HTR-8/SVneo (cell line): ENCODE measurements around the gene PDE4D.
"Not testable (repeated sequence)": the region's sequence is repeated elsewhere in the genome, so short reads cannot be mapped to it uniquely, and the experiment has no call there.

Experiments
- DNase-seq: peaks from one replicate; pipeline ENCODE4 v3.0.0; 2011; ENCODE audit warnings: low spot score, mixed read lengths; ENCODE audit not compliant: insufficient read length
- FAIRE-seq: peaks from 2 replicates; lab custom pipeline; 2011; peaks lifted over from hg19 to GRCh38; lab: Jason Lieb, UNC

The PDE4D gene

GRCh38 chr5:59594118-59594517 lies 299.4 kb downstream of the PDE4D start:
- not testable (repeated sequence) for FAIRE-seq, DNase-seq

DNA sequence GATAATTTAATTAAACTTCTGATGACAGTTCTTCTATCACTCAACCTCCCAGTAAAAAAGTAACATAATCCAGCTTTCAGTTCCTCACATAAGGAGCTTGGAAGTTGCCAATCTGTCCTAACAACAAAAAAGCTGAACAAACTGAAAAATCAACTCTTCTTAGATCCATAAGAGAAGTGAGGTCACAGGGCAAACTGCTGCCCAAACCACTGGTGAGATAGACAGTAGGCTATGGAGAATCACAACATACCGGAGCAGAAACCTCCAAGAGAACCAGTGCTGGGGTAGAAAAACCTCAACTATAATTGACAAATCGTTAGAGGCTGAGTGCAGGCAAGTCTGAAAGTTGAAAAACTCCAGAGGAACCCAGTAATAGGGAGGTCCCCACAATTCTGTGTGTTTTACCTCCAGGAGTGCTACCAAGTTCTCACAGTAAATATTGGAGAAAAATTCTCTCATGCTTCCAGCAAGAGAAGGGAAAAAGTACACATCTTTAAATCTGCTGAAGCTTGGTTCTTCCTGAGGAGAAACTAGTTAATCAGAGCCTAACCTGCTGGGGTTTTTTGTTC lies 300.0 kb downstream of the PDE4D start:
- FAIRE-seq: no peak
- DNase-seq: no peak

DNA sequence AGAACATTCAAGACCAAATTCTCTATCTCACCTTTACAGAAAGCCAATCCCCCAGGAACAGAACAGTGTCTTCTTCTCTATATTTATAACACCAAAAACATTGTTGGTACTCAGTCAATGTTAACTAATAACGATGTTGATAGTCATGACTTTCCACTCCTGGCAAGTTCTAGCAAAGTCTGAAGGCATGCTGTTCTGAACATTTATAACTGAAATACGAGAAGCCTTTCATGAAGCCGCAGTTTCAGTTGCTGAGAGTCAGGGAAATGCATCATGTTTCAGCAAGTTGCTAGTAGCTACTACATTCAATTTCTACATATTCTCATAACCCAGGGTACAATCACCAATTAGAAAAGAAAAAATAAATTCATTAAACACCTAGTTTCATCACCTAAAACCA lies 301.4 kb downstream of the PDE4D start:
- DNase-seq: no peak
- no peak for FAIRE-seq

DNA sequence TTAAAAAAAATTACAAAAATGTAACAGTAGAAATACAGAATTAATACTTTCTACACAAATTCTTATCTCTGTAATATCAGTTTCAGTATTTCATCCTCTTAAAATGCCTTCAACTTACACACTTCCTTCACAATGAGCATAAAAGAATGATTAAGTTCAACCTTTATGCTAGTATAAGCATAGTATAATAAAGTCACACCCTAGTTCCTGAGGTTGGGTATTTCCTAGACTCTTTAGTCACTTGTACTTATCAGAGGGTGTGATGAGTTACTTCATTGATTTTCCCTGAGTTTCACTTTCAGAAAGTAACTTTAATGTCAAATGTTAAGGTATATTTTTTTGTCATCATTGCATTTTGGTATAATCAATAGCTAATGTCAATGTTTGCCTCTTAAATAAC lies 302.4 kb downstream of the PDE4D start:
- no peak for FAIRE-seq
- no peak for DNase-seq

DNA sequence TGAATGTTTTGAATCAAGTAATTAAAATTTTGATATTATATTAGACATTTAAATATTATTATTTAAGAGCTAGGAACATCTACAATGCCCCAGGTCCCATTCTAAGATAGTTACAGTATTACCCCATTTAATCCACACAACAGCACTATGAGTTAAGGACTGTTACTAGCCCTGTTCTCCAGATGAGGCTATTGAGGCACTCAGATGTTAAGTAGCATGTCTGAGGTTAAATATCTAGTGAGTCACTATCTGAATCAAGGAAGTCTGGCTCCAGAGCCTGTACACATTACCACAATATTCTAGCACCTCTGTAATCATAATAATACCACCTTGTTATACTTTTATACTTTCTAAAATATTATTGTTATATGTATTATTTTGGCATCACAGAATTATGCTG lies 304.6 kb downstream of the PDE4D start:
- no peak for DNase-seq
- no peak for FAIRE-seq

DNA sequence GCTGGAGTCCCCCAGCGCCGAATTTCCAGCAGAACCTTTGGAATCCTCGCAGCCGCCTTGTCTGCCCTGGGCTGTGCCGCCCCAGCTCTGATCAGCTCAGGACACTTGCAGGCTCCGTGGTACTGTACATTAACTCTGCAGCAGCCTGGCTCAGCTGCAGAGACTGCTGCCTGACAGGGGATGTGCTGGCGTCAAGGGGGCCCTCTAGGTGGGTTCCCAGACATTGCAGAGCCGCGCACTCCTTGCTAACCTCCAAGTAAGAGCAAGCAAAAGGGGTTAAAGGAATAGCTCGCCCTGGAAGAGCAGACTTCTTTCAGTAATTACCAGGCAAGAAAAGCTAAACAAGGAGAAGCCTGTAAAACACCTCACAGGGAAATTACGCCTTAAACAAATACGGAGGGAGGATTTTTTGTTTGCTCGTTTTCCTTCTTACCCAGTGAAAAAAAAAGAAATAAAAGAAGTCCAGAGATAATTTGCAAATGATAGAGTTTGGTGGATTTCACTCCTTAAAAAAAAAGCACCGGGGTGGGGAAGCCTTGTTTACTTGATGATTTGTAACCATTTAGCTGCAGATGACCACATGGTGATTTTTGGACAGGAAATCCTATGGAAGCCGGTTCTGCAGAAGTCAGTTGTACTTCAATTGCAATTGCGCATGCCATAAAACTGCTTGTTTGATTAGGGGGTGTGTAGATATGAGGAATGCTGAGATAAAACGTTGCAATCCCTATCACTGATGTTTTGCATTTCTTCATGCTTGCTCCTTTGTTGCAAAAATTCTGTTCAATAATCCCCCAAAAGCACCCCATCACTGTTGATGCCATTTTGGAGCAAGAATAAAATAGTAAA lies 305.8 kb downstream of the PDE4D start:
- DNase-seq: peak; percentile 13
- FAIRE-seq: no peak

GRCh38 chr5:59586841-59587240 lies 306.7 kb downstream of the PDE4D start:
- DNase-seq: no peak
- FAIRE-seq: no peak

- FAIRE-seq: no peak
- DNase-seq: no peak
These were observed 308.4 kb downstream of the PDE4D start for GRCh38 chr5:59584858-59585846.

- no peak for DNase-seq
These were observed 309.5 kb downstream of the PDE4D start for GRCh38 chr5:59583810-59584562.

GRCh38 chr5:59583151-59583809 lies 310.2 kb downstream of the PDE4D start:
- DNase-seq (no peak), FAIRE-seq (no peak)

More at GRCh38 chr5:59583810-59584562, 309.5 kb downstream of the PDE4D start:
- no peak for FAIRE-seq

GRCh38 chr5:59582746-59583145 lies 310.8 kb downstream of the PDE4D start:
- no peak for DNase-seq
- no peak for FAIRE-seq

DNA sequence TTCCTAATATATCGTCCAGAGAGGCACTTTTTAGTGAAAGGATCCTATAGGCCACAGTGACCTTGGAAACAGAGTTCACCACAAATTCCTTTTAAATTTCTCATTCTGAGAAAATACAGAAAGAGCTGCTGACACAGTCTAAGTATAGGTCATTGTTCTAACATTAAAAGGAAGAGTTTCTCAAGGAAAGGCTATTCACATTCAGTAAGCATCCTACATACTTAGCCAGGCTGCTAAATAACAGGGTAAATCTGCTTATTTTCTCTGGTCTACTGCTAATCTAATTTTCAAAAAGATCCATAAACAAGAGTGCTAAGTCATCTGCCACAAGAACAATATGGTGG lies 313.7 kb downstream of the PDE4D start:
- FAIRE-seq (no peak), DNase-seq (no peak)

DNA sequence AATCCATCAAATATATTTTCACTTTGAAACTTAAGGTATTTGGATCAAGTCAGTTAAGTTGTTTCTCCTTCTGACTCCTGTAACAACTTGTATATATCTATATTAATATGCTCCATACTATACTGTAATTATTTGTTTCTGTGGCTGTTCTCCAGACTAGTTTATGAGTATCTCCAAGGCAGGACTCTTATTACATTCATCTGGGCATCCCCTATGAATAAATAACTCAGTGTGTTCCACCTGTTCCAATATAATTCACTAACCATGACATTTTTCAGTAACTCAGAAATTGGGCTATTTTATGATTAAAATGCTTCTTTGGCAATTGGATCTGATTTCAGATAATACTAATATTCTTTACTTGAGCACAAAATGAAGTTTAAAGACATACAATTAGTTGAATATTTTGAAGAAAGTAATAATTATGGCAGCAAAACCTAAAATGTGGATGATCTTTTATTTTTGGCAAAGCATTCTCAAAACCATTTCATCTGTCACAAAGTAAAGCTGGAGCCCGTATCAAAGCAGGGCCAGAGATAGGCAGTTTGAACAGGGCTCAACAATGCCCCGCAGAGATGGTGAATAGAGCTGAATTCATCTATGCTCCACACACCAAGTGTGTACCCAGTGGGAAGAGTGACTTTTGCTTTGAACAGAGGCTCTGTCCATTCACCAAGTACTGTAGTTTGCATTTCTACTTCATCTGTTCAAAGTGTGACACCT lies 314.3 kb downstream of the PDE4D start:
- no peak for DNase-seq
- FAIRE-seq: no peak

GRCh38 chr5:59577485-59577884 lies 316.0 kb downstream of the PDE4D start:
- no peak for FAIRE-seq
- DNase-seq: no peak

DNA sequence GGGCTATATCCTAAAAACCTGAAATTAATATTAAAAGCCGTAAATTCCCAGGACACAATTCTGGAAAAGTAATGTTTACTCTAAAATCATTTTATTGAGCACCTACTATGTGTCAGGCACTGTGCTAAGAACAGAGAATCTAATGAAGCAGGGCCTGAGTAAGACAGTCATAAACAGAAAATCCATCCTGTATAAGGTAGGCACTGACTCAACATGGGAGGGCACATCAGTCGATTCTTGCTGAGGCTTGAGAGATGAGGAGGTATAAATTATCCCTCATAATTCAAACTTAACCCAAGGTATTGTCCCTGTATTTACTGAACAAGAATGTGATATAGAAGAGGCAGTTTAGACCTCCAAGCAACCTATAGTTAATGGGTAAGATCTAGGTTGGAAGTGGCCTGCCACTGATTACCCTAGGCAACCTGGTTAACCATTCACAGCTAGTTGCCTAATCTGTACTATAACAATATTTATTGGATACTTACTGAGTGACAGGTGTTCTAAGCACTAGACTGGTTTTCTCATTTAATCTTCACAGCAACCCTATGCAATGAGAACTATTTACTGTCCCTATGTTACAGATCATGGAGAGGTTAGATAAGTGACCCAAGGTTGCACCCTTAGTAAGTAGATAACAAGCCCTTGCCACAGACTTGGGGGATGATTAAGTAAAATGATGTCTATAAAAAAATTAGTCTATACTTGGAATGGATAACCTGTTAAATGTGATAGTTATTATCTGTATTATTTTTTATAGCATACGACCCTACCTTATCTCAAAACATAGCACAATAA lies 317.7 kb downstream of the PDE4D start:
- DNase-seq: no peak
- FAIRE-seq: no peak

DNA sequence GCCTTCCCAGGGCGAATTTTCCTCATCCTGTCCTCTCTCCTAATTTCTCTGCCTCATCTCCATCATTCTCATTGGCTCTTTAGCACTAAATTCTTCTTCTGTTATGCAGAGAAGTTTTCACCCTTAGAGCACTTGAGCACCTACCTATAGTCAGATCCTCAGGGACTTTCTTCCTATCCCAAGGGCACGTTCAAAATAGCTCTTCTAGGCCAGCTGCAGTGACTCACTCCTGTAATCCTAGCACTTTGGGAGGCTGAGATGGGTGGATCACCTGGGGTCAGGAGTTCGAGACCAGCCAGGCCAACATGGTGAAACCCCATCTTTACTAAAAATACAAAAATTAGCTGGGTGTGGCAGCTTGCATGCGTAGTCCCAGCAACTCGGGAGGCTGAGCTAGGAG lies 320.0 kb downstream of the PDE4D start:
- not testable (repeated sequence) for DNase-seq, FAIRE-seq

DNA sequence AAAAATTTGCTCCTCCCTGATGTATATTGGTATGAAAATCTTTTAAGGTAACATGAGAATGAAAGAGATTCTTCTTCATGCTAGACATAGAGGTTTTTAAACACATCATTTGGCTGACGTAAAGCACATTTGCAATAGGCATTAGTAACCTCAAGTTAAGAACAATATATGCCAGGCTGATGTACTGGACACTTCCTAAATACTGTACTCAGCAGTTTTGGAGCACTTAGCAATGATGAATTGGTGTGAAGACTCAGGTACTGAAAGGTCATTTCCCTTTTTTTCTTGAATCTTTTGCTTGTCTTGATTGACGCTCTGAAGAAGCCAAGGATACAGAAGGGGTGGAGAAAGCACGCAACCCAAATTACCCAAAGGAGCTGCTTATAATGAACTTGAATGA lies 322.5 kb downstream of the PDE4D start:
- DNase-seq (no peak), FAIRE-seq (no peak)
